NT2/D1 (cell line): Measurements from ENCODE around the gene FAM83D.

Experiments
- DNase-seq: peaks from one replicate; pipeline ENCODE4 v3.0.0-alpha.2; 2011; ENCODE audit warnings: low read depth, low spot score
- H3K27me3 ChIP-seq: 2 replicates; pipeline ENCODE4 v1.6.0; 2011; ENCODE audit warnings: mild to moderate bottlenecking; ENCODE audit not compliant: insufficient read length, insufficient read depth
- H3K36me3 ChIP-seq: 2 replicates; pipeline ENCODE4 v1.6.1; 2011; ENCODE audit warnings: mild to moderate bottlenecking, low read length, mixed read lengths; ENCODE audit not compliant: insufficient read depth, insufficient read length
- H3K4me1 ChIP-seq: 2 replicates; pipeline ENCODE4 v1.5.1; 2011; ENCODE audit not compliant: insufficient read depth, insufficient read length
- H3K4me3 ChIP-seq: 2 replicates; pipeline ENCODE4 v1.5.1; 2011; ENCODE audit warnings: low read depth; ENCODE audit not compliant: insufficient read length
- H3K9ac ChIP-seq: 2 replicates; pipeline ENCODE4 v1.6.0; 2011; ENCODE audit warnings: low read depth; ENCODE audit not compliant: insufficient read length
- H3K9me3 ChIP-seq: 2 replicates; pipeline ENCODE4 v1.5.1; 2011; ENCODE audit warnings: mild to moderate bottlenecking, low read length; ENCODE audit not compliant: insufficient read depth
- SUZ12 ChIP-seq: IDR thresholded peaks from 2 replicates; pipeline ENCODE4 v1.6.1; 2011; ENCODE audit not compliant: insufficient read length, insufficient read depth; ENCODE audit errors: extremely low read depth
- YY1 ChIP-seq: IDR thresholded peaks from 2 replicates; pipeline ENCODE4 v1.6.1; 2011; ENCODE audit not compliant: insufficient read length, insufficient read depth
- ZNF274 ChIP-seq: IDR thresholded peaks from 2 replicates; pipeline ENCODE4 v1.6.1; 2011; ENCODE audit warnings: mild to moderate bottlenecking, low read depth, low read length

FAM83D gene

DNA sequence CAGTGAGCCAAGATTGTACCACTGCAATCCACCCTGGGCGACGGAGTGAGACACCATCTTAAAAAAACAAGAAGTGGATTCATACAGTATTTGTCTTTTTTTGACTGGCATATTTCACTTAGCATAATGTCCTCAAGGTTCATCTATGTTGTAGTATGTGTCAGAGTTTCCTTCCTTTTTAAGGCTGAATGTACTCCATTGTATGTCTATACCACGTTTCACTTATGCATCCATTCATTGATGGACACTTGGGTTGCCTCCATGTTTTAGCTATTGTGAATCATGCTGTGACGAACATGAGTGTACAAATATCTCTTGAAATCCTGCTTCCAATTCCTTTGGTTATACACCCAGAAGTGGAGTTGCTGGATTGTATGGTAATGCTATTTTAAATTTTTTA is 28.9 kb upstream of the FAM83D start:
- Histone ChIP-seq H3K4me1 (peaks cover 11% of the 10 kb centered on the region), H3K9ac (no peak overlapping the region), H3K27me3 (no peaks in the 10 kb centered on the region), H3K4me3 (no peak overlapping the region), H3K9me3 (no peaks in the 10 kb centered on the region), H3K36me3 (peaks cover 3% of the 10 kb centered on the region)
- TF ChIP-seq ZNF274: no peak
- no peak for TF ChIP-seq YY1
- no peak for TF ChIP-seq SUZ12
- DNase-seq: no peak

DNA sequence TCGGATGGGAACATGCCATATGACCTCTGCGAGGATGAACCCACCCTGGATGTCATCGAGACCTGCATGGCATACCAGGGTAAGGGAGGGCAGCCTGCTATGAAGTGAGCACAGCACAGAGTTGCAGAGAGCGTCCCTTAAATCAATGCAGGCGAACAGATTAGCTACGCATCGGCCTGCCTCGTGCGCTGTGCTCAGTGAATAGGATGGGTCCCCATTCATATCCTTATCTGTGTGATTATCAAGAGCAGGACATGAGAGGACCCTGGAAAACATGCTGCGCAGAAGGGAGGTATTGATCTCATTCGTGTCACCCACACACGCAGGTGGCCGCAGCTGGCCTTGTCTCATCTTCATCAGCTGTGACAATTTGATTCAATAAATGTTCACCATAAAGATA is 25.6 kb upstream of the FAM83D start:
- H3K27me3 ChIP-seq: no peaks in the 10 kb centered on the region
- H3K4me3 ChIP-seq: no peak overlapping the region
- no peak overlapping the region for H3K9ac ChIP-seq
- no peaks in the 10 kb centered on the region for H3K4me1 ChIP-seq
- peaks cover 23% of the 10 kb centered on the region for H3K36me3 ChIP-seq
- H3K9me3 ChIP-seq: no peaks in the 10 kb centered on the region
- no peak for DNase-seq
- TF ChIP-seq ZNF274 (no peak), SUZ12 (no peak), YY1 (no peak)

DNA sequence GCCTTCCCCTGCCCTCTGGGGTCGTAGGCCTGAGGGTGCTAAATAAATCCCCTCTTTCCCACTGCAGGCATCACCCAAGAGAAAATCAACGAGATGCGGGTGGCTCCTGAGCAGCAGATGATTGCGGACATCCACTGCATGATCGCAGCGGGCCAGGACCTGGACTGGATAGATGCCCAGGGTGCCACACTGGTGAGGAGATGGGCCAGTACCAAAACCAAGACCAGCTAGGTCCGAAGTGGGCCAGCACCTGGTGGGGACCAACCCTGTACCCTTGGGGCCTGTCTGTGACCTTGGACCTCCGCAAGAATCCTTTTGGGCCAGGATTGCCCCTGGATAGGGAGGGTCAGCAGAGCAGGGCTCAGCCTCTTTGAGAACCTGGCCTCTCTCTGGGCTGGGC is 23.6 kb upstream of the FAM83D start:
- TF ChIP-seq SUZ12: no peak
- TF ChIP-seq ZNF274: no peak
- no peak for TF ChIP-seq YY1
- H3K27me3 ChIP-seq: no peaks in the 10 kb centered on the region
- H3K9ac ChIP-seq: no peak overlapping the region
- no peaks in the 10 kb centered on the region for H3K9me3 ChIP-seq
- no peak overlapping the region for H3K4me3 ChIP-seq
- no peaks in the 10 kb centered on the region for H3K4me1 ChIP-seq
- H3K36me3 ChIP-seq: peaks cover 34% of the 10 kb centered on the region
- no peak for DNase-seq

DNA sequence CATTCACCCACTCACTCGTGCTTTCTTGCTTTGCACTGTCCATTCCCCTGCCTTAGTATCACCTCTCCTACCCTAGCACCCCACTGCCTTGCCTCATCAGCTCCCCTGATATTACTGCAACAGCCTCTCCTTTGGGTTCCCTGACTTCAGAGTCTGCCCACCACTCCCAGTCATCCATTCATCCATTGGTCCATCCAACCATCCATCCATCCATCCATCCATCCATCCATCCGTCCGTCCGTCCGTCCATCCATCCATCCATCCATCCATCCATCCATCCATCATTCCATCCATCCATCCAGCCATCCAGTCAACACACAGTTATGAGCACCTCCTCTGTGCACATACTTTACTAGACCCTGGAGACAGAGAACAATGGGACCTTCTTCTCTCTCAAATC is 22.9 kb upstream of the FAM83D start:
- no peak for DNase-seq
- no peak overlapping the region for H3K4me3 ChIP-seq
- TF ChIP-seq SUZ12 (no peak), YY1 (no peak), ZNF274 (no peak)
- no peak overlapping the region for H3K9ac ChIP-seq
- no peaks in the 10 kb centered on the region for H3K27me3 ChIP-seq
- no peaks in the 10 kb centered on the region for H3K9me3 ChIP-seq
- H3K36me3 ChIP-seq: peaks cover 41% of the 10 kb centered on the region
- H3K4me1 ChIP-seq: no peaks in the 10 kb centered on the region

DNA sequence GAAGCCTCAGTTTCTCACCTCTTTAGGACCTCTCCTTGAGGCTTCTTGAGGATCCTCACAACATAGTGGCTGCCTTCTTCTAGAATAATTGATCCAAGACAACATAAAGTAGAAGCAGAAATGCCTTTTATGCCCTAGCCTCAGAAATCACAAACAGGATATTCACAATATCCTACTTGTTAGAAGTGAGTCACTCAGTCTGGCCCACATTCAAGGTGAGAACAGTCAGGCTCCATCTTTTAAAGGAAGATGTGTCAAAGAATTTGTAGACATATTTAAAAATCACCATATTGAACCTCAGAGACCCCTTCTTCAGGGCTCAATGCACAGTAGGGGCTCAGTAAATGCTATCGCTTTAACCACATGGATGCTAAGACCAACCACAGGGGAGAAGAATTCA is 20.8 kb upstream of the FAM83D start:
- Histone ChIP-seq H3K27me3 (no peaks in the 10 kb centered on the region), H3K9ac (no peak overlapping the region), H3K9me3 (no peaks in the 10 kb centered on the region), H3K4me3 (no peak overlapping the region), H3K36me3 (peaks cover 47% of the 10 kb centered on the region), H3K4me1 (no peaks in the 10 kb centered on the region)
- no peak for DNase-seq
- no peak for TF ChIP-seq ZNF274
- no peak for TF ChIP-seq YY1
- no peak for TF ChIP-seq SUZ12

DNA sequence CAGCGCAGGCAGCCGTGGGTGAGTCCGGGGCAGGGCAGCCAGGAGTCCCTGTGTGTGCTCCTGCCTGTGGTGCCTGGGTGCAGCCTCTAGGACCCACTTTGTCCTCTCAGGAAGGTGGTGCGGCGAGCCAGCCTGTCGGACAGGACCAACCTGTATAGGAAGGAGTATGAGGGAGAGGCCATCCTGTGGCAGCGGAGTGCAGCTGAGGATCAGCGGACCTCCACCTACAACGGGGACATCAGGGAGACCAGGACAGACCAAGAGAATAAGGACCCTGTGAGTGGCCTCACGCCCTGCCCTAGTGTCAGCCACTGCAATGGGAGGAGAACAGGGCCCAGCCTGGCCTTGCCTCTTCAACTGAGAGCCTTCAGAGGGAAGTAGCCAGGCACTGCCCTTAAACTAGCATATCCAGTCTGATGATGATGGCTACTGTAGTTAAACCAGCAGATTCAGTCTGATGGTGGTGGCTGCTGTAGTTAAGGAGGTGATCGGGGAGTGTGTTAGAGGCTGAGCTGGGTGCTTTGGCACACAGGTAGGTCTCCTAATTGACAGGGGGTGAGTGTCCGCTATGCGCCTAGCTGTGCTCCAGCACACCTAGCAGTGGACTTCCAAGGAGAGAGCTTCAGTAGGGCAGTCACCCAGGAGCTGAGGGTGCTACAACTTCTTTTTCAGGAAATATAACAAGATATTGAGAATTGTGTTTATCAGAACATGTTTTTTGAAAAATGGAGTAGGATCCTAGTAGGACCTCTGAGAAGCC is 18.1 kb upstream of the FAM83D start:
- Histone ChIP-seq H3K4me3 (no peak overlapping the region), H3K9me3 (no peaks in the 10 kb centered on the region), H3K9ac (no peak overlapping the region), H3K27me3 (no peaks in the 10 kb centered on the region), H3K4me1 (no peaks in the 10 kb centered on the region), H3K36me3 (peaks cover 37% of the 10 kb centered on the region)
- DNase-seq: no peak
- TF ChIP-seq SUZ12 (no peak), YY1 (no peak), ZNF274 (no peak)

DNA sequence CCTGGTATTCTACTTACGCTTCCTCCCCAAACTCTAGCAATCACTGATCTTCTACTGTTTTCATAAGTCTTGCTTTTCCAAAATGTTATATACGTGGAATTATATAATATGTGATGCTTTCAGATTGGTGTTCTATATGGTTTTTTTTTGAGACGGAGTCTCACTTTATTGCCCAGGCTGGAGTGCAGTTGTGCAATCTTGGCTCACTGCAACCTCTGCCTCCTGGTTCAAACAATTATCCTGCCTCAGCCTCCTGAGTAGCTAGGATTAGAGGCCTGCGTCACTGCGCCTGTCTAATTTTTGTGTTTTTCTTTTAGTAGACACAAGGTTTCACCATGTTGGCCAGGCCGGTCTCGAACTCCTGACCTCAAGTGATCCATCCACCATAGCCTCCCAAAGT is 10.9 kb upstream of the FAM83D start:
- H3K27me3 ChIP-seq: no peaks in the 10 kb centered on the region

More for the DNA sequence above, 10.9 kb upstream of the FAM83D start:
- Histone ChIP-seq H3K9ac (no peak overlapping the region), H3K9me3 (no peaks in the 10 kb centered on the region), H3K36me3 (peaks cover 11% of the 10 kb centered on the region), H3K4me1 (no peaks in the 10 kb centered on the region), H3K4me3 (no peak overlapping the region)
- DNase-seq: no peak
- no peak for TF ChIP-seq SUZ12
- TF ChIP-seq ZNF274: no peak
- TF ChIP-seq YY1: no peak
